Measurements from ENCODE around the gene GPBAR1.

Gene GPBAR1

GRCh38 chr2:218260166-218260565, 649 bp upstream of the GPBAR1 start:
- Histone ChIP-seq H3K4me1 (ENCODE audit: control insufficient read depth, insufficient read depth, low read length) (peaks cover 11% of the 10 kb centered on the region), H3K27me3 (ENCODE audit: control insufficient read depth, insufficient read depth, low read length) (no peaks in the 10 kb centered on the region), H3K4me3 (ENCODE audit: low read length) (no peak overlapping the region), H3K9me3 (ENCODE audit: control insufficient read depth, insufficient read depth, low read length) (no peaks in the 10 kb centered on the region), H3K27ac (ENCODE audit: low read length) (no peak overlapping the region), H3K36me3 (ENCODE audit: control insufficient read depth, insufficient read depth, low read length) (peaks cover 12% of the 10 kb centered on the region; the same call in 1 of the 2 replicates)
- DNase-seq (ENCODE audit: low read depth, low spot score) = no peak
- WGBS (ENCODE audit: insufficient coverage, insufficient read length) = no CpG with 5 or more reads among the region's 5 CpGs

- WGBS (ENCODE audit: insufficient coverage, insufficient read length) = no CpG with 5 or more reads among the region's 8 CpGs
- Histone ChIP-seq H3K36me3 (ENCODE audit: control insufficient read depth, insufficient read depth, low read length) (peaks cover 24% of the 10 kb centered on the region; the same call in 1 of the 2 replicates), H3K27me3 (ENCODE audit: control insufficient read depth, insufficient read depth, low read length) (no peaks in the 10 kb centered on the region), H3K27ac (ENCODE audit: low read length) (no peak overlapping the region), H3K4me1 (ENCODE audit: control insufficient read depth, insufficient read depth, low read length) (peaks cover 11% of the 10 kb centered on the region), H3K9me3 (ENCODE audit: control insufficient read depth, insufficient read depth, low read length) (no peaks in the 10 kb centered on the region), H3K4me3 (ENCODE audit: low read length) (no peak overlapping the region)
- no peak for DNase-seq (ENCODE audit: low read depth, low spot score)
Measured at GRCh38 chr2:218261423-218262236, 815 bp downstream of the GPBAR1 start.

- Histone ChIP-seq H3K27me3 (ENCODE audit: control insufficient read depth, insufficient read depth, low read length) (no peaks in the 10 kb centered on the region), H3K9me3 (ENCODE audit: control insufficient read depth, insufficient read depth, low read length) (no peaks in the 10 kb centered on the region), H3K36me3 (ENCODE audit: control insufficient read depth, insufficient read depth, low read length) (peaks cover 28% of the 10 kb centered on the region; the same call in 1 of the 2 replicates), H3K27ac (ENCODE audit: low read length) (no peak overlapping the region), H3K4me1 (ENCODE audit: control insufficient read depth, insufficient read depth, low read length) (peaks cover 11% of the 10 kb centered on the region), H3K4me3 (ENCODE audit: low read length) (no peak overlapping the region)
- no CpG with 5 or more reads among the region's 6 CpGs for WGBS (ENCODE audit: insufficient coverage, insufficient read length)
- DNase-seq (ENCODE audit: low read depth, low spot score) = no peak
Measured at GRCh38 chr2:218262237-218262600, 1.4 kb downstream of the GPBAR1 start.

- Histone ChIP-seq H3K27me3 (ENCODE audit: control insufficient read depth, insufficient read depth, low read length) (no peaks in the 10 kb centered on the region), H3K4me1 (ENCODE audit: control insufficient read depth, insufficient read depth, low read length) (peaks cover 11% of the 10 kb centered on the region), H3K9me3 (ENCODE audit: control insufficient read depth, insufficient read depth, low read length) (no peaks in the 10 kb centered on the region), H3K27ac (ENCODE audit: low read length) (no peak overlapping the region), H3K36me3 (ENCODE audit: control insufficient read depth, insufficient read depth, low read length) (peaks cover 28% of the 10 kb centered on the region; the same call in 1 of the 2 replicates), H3K4me3 (ENCODE audit: low read length) (no peak overlapping the region)
- no CpG with 5 or more reads among the region's 39 CpGs for whole genome bisulfite sequencing (ENCODE audit: insufficient coverage, insufficient read length)
- no peak for DNase-seq (ENCODE audit: low read depth, low spot score)
Measured at GRCh38 chr2:218262631-218263586, 2.1 kb downstream of the GPBAR1 start.

- Histone ChIP-seq H3K27ac (ENCODE audit: low read length) (no peak overlapping the region), H3K4me3 (ENCODE audit: low read length) (no peak overlapping the region), H3K4me1 (ENCODE audit: control insufficient read depth, insufficient read depth, low read length) (peaks cover 12% of the 10 kb centered on the region), H3K27me3 (ENCODE audit: control insufficient read depth, insufficient read depth, low read length) (no peaks in the 10 kb centered on the region), H3K36me3 (ENCODE audit: control insufficient read depth, insufficient read depth, low read length) (peaks cover 28% of the 10 kb centered on the region; the same call in 1 of the 2 replicates), H3K9me3 (ENCODE audit: control insufficient read depth, insufficient read depth, low read length) (no peaks in the 10 kb centered on the region)
- no CpG with 5 or more reads among the region's 17 CpGs for WGBS (ENCODE audit: insufficient coverage, insufficient read length)
- no peak for DNase-seq (ENCODE audit: low read depth, low spot score)
Measured at GRCh38 chr2:218263817-218264641, 3.2 kb downstream of the GPBAR1 start.

GRCh38 chr2:218264773-218265561, 4.2 kb downstream of the GPBAR1 start:
- H3K36me3 ChIP-seq (ENCODE audit: control insufficient read depth, insufficient read depth, low read length) = peaks cover 28% of the 10 kb centered on the region; the same call in 1 of the 2 replicates
- no peak overlapping the region for H3K4me3 ChIP-seq (ENCODE audit: low read length)
- H3K9me3 ChIP-seq (ENCODE audit: control insufficient read depth, insufficient read depth, low read length) = no peaks in the 10 kb centered on the region
- DNase-seq (ENCODE audit: low read depth, low spot score) = no peak
- no peak overlapping the region for H3K27ac ChIP-seq (ENCODE audit: low read length)
- no peaks in the 10 kb centered on the region for H3K27me3 ChIP-seq (ENCODE audit: control insufficient read depth, insufficient read depth, low read length)
- no CpG with 5 or more reads among the region's 22 CpGs for WGBS (ENCODE audit: insufficient coverage, insufficient read length)
- H3K4me1 ChIP-seq (ENCODE audit: control insufficient read depth, insufficient read depth, low read length) = peaks cover 14% of the 10 kb centered on the region

- H3K4me3 ChIP-seq (ENCODE audit: low read length) = no peak overlapping the region
- no peaks in the 10 kb centered on the region for H3K27me3 ChIP-seq (ENCODE audit: control insufficient read depth, insufficient read depth, low read length)
- WGBS (ENCODE audit: insufficient coverage, insufficient read length) = no CpG with 5 or more reads among the region's 8 CpGs
- H3K27ac ChIP-seq (ENCODE audit: low read length) = no peak overlapping the region
- peaks cover 28% of the 10 kb centered on the region; the same call in 1 of the 2 replicates for H3K36me3 ChIP-seq (ENCODE audit: control insufficient read depth, insufficient read depth, low read length)
- peaks cover 10% of the 10 kb centered on the region for H3K4me1 ChIP-seq (ENCODE audit: control insufficient read depth, insufficient read depth, low read length)
- DNase-seq (ENCODE audit: low read depth, low spot score) = no peak
- H3K9me3 ChIP-seq (ENCODE audit: control insufficient read depth, insufficient read depth, low read length) = no peaks in the 10 kb centered on the region
Measured at GRCh38 chr2:218265626-218266025, 4.8 kb downstream of the GPBAR1 start.

- Histone ChIP-seq H3K36me3 (ENCODE audit: control insufficient read depth, insufficient read depth, low read length) (peaks cover 28% of the 10 kb centered on the region; the same call in 1 of the 2 replicates), H3K9me3 (ENCODE audit: control insufficient read depth, insufficient read depth, low read length) (no peaks in the 10 kb centered on the region), H3K27me3 (ENCODE audit: control insufficient read depth, insufficient read depth, low read length) (no peaks in the 10 kb centered on the region), H3K4me3 (ENCODE audit: low read length) (no peak overlapping the region), H3K27ac (ENCODE audit: low read length) (no peak overlapping the region), H3K4me1 (ENCODE audit: control insufficient read depth, insufficient read depth, low read length) (peaks cover 6% of the 10 kb centered on the region; the same call in 1 of the 2 replicates)
- DNase-seq (ENCODE audit: low read depth, low spot score) = no peak
- no CpG with 5 or more reads among the region's 15 CpGs for WGBS (ENCODE audit: insufficient coverage, insufficient read length)
Measured at GRCh38 chr2:218266316-218266979, 5.6 kb downstream of the GPBAR1 start.

GRCh38 chr2:218267259-218267658, 6.4 kb downstream of the GPBAR1 start:
- Histone ChIP-seq H3K27me3 (ENCODE audit: control insufficient read depth, insufficient read depth, low read length) (no peaks in the 10 kb centered on the region), H3K36me3 (ENCODE audit: control insufficient read depth, insufficient read depth, low read length) (peaks cover 26% of the 10 kb centered on the region; the same call in 1 of the 2 replicates), H3K4me1 (ENCODE audit: control insufficient read depth, insufficient read depth, low read length) (0 out of 2 replicates have a peak, but pooled peaks cover 2% of the 10 kb centered on the region), H3K4me3 (ENCODE audit: low read length) (no peak overlapping the region), H3K9me3 (ENCODE audit: control insufficient read depth, insufficient read depth, low read length) (no peaks in the 10 kb centered on the region), H3K27ac (ENCODE audit: low read length) (no peak overlapping the region)
- no peak for DNase-seq (ENCODE audit: low read depth, low spot score)
- WGBS (ENCODE audit: insufficient coverage, insufficient read length) = no CpG with 5 or more reads among the region's 6 CpGs

All from iPS DF 6.9 (cell line).